Natural killer cell (primary cell): ENCODE results near the gene SH3BP1. TPM values are rescaled to one million over a fixed set of nuclear protein-coding genes. Genes with fewer than 3 reads are reported as not detected.
A peak's percentile ranks its signal among the peaks of the same experiment; 100 is the strongest.

Source experiments
- ATAC-seq, 3 donors: fragments of 150-1000 bp in 2 of 3; fragments of 200-7000 bp in 1 of 3; cut with Tn5 transposase; 1 replicate in 1 of 3; 2 replicates in 2 of 3; pipeline ENCODE4 v1.10.0; 2021; ENCODE audit warnings: mild to moderate bottlenecking in 2 of 3, moderate library complexity in 2 of 3
- DNase-seq, 2 donors: peaks; one replicate each; pipeline versions ENCODE4 v3.0.0 to v3.0.0-alpha.2; 2013 to 2021; ENCODE audit warnings: mixed read lengths in 1 of 2
- H3K27ac ChIP-seq: one replicate; pipeline ENCODE4 v1.5.1; 2013; ENCODE audit warnings: mild to moderate bottlenecking, low read length
- H3K27me3 ChIP-seq: one replicate; pipeline ENCODE4 v1.6.1; 2013; ENCODE audit warnings: low read length; ENCODE audit not compliant: control insufficient read depth, insufficient read depth
- H3K36me3 ChIP-seq: one replicate; pipeline ENCODE4 v1.6.1; 2013; ENCODE audit warnings: low read length; ENCODE audit not compliant: control insufficient read depth, insufficient read depth
- H3K4me1 ChIP-seq: one replicate; pipeline ENCODE4 v1.6.1; 2013; ENCODE audit warnings: low read length; ENCODE audit not compliant: control insufficient read depth, insufficient read depth
- H3K4me3 ChIP-seq: one replicate; pipeline ENCODE4 v1.5.1; 2013; ENCODE audit warnings: low read length
- H3K9me3 ChIP-seq: one replicate; pipeline ENCODE4 v1.6.1; 2013; ENCODE audit warnings: low read length; ENCODE audit not compliant: control insufficient read depth, insufficient read depth
- H3K27ac Mint-ChIP-seq, 2 donors: one replicate each; pipeline ENCODE4 v1.8.0; 2022; ENCODE audit warnings: mild to moderate bottlenecking in 2 of 2, mixed read lengths in 2 of 2, moderate library complexity in 1 of 2
- H3K27me3 Mint-ChIP-seq, 2 donors: one replicate each; pipeline ENCODE4 v1.8.0; 2022; ENCODE audit warnings: low read depth in 2 of 2, mixed read lengths in 2 of 2
- H3K36me3 Mint-ChIP-seq: one replicate; pipeline ENCODE4 v1.8.0; 2022; ENCODE audit warnings: mixed read lengths
- H3K4me1 Mint-ChIP-seq, 2 donors: one replicate each; pipeline ENCODE4 v1.8.0; 2022; ENCODE audit warnings: mixed read lengths in 2 of 2
- H3K4me3 Mint-ChIP-seq: one replicate; pipeline ENCODE4 v1.8.0; 2022; ENCODE audit warnings: mild to moderate bottlenecking, moderate library complexity, mixed read lengths
- H3K9me3 Mint-ChIP-seq, 2 donors: one replicate each; pipeline ENCODE4 v1.8.0; 2022; ENCODE audit warnings: mixed read lengths in 2 of 2
- WGBS: methylation state at CpG from one replicate; pipeline ENCODE4 v1.1.7; 2013; ENCODE audit warnings: missing lambda C conversion rate; ENCODE audit not compliant: insufficient coverage; 5-methylcytosine and 5-hydroxymethylcytosine counted together
- intact Hi-C: fragments of 100-400 bp; cut with micrococcal nuclease; formaldehyde crosslinking; loops from one replicate; pipeline ENCODE4 v1.14.2; 2022
- total RNA-seq, 4 donors: library from RNA; stranded (reverse); fragments of 120-200 nt in 1 of 4; gene quantifications; one replicate each; pipeline versions ENCODE4 v1.2.3 to v1.2.4, GENCODE V29; 2013 to 2022
- TF ChIP-seq, protein P1 (sequence below): fragments of 200-600 bp; IDR thresholded peaks from one replicate; pipeline ENCODE4 v1.8.0; 2022; ENCODE audit warnings: antibody characterized with exemption

SH3BP1 gene
- total RNA-seq, 3 donors from 2014 or later (not counting 1 experiment from before 2014, with no cell fraction given), result 163 to 189 (median 163) TPM

DNA sequence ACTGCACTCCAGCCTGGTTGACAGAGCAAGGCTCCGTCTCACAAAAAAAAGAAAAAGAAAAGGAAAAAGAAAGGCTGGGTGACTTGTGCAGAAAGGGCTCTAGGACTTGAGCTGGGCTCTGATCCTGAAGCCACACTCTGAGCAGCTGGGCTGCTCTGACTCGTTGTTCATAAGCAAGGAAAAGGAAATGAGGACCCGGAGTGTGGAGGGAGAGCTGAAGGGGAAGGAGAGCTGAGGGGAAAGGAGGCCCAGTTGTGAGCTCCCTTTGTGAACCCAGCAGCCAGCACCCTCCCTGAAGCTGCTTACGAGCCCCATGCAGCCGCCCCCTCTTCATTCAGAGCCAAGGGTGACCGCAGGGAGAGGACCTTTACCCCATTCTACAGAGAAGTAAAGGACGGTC is 12.3 kb upstream of the SH3BP1 start:
- WGBS, result 17% methylated on average over 6 of the region's 7 CpGs
- peaks cover 38 to 71% of the 10 kb centered on the region in 2 donors for H3K4me1 Mint-ChIP-seq
- peaks cover 90% of the 10 kb centered on the region for H3K4me1 ChIP-seq
- peak overlapping the region; percentile 74 for H3K4me3 Mint-ChIP-seq
- DNase-seq, result no peak
- TF ChIP-seq, protein P1, sequence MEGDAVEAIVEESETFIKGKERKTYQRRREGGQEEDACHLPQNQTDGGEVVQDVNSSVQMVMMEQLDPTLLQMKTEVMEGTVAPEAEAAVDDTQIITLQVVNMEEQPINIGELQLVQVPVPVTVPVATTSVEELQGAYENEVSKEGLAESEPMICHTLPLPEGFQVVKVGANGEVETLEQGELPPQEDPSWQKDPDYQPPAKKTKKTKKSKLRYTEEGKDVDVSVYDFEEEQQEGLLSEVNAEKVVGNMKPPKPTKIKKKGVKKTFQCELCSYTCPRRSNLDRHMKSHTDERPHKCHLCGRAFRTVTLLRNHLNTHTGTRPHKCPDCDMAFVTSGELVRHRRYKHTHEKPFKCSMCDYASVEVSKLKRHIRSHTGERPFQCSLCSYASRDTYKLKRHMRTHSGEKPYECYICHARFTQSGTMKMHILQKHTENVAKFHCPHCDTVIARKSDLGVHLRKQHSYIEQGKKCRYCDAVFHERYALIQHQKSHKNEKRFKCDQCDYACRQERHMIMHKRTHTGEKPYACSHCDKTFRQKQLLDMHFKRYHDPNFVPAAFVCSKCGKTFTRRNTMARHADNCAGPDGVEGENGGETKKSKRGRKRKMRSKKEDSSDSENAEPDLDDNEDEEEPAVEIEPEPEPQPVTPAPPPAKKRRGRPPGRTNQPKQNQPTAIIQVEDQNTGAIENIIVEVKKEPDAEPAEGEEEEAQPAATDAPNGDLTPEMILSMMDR, result no peak
- no peaks in the 10 kb centered on the region for H3K27me3 Mint-ChIP-seq
- peaks cover 8% of the 10 kb centered on the region for H3K36me3 ChIP-seq
- H3K27ac ChIP-seq, result peak overlapping the region; percentile 76
- H3K27me3 ChIP-seq, result no peaks in the 10 kb centered on the region
- intact Hi-C loops, result no loop called here
- H3K27ac Mint-ChIP-seq, result peak overlapping the region; percentile 83 to 89
- no peak overlapping the region for H3K4me3 ChIP-seq
- H3K36me3 Mint-ChIP-seq, result no peaks in the 10 kb centered on the region
- no peaks in the 10 kb centered on the region for H3K9me3 Mint-ChIP-seq
- peak in 2 of 3 donors; percentile 2 to 4 for ATAC-seq
- H3K9me3 ChIP-seq, result no peaks in the 10 kb centered on the region

DNA sequence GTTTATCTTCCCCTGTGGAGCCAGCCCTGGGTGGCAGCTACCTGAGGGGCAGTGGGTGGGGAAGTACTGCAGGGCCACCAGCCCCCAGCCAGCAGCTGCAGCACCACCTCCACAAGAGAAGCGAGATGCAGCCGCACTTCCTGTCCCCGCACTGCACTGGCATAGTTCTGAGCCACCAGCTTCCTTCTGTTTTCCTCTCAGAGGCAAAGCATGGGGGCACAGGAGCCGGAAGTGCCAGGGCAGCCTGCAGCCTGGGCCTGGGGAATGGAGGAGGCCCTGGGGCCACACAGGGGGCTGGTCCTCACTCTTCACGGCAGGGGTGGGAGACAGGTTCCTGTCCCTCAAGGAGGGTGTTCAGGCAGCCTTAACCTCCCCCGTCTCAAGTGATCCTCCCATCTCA is 11.9 kb upstream of the SH3BP1 start:
- ATAC-seq (peak; percentile 55 to 69 (median 60)), DNase-seq (peak in 1 of 2 donors; percentile 81)
- H3K4me1 Mint-ChIP-seq, result peaks cover 39 to 75% of the 10 kb centered on the region in 2 donors
- WGBS, result 5% methylated on average over 6 of the region's 6 CpGs
- H3K27me3 ChIP-seq, result no peaks in the 10 kb centered on the region
- no peaks in the 10 kb centered on the region for H3K9me3 ChIP-seq
- no peaks in the 10 kb centered on the region for H3K9me3 Mint-ChIP-seq
- H3K36me3 ChIP-seq, result peaks cover 8% of the 10 kb centered on the region
- peak overlapping the region; percentile 74 for H3K4me3 Mint-ChIP-seq
- H3K27me3 Mint-ChIP-seq, result no peaks in the 10 kb centered on the region
- H3K27ac Mint-ChIP-seq, result peak overlapping the region; percentile 83 to 89
- TF ChIP-seq, protein P1, result no peak
- no peak overlapping the region for H3K4me3 ChIP-seq
- H3K36me3 Mint-ChIP-seq, result no peaks in the 10 kb centered on the region
- H3K4me1 ChIP-seq, result peaks cover 94% of the 10 kb centered on the region
- intact Hi-C loops, result no loop called here
- H3K27ac ChIP-seq, result peak overlapping the region; percentile 76

DNA sequence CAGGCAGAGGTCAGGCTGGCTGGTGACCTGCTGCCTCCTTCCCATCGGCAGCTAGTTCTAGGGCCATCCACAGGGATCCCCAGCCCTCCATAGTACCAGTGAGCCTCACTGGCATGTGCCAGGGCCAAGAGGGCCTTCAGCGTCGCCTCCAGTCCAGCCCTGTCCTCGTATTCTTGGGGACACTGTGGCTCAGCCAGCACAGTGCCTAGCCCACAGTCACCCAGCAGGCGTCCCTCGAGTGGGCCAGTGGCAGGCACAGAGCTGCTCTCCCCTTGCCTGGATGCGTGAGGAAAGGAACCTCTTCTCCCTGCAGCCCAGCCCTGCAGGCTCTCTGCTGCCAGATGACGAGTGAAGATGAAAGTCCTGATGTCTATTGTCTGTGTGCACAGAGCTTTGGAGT is 10.6 kb upstream of the SH3BP1 start:
- no peaks in the 10 kb centered on the region for H3K27me3 ChIP-seq
- no peaks in the 10 kb centered on the region for H3K27me3 Mint-ChIP-seq
- no peaks in the 10 kb centered on the region for H3K9me3 Mint-ChIP-seq
- H3K27ac Mint-ChIP-seq, result peak overlapping the region; percentile 83 to 89
- TF ChIP-seq, protein P1, result no peak
- H3K4me3 ChIP-seq, result no peak overlapping the region
- intact Hi-C loops, result no loop called here
- DNase-seq, result no peak
- H3K36me3 ChIP-seq, result peaks cover 8% of the 10 kb centered on the region
- H3K4me1 ChIP-seq, result peaks cover 98% of the 10 kb centered on the region
- no peak for ATAC-seq
- peak overlapping the region; percentile 13 for H3K4me3 Mint-ChIP-seq
- H3K27ac ChIP-seq, result peak overlapping the region; percentile 76
- WGBS, result 89% methylated on average over 8 of the region's 8 CpGs
- peaks cover 44 to 84% of the 10 kb centered on the region in 2 donors for H3K4me1 Mint-ChIP-seq
- H3K9me3 ChIP-seq, result no peaks in the 10 kb centered on the region
- no peaks in the 10 kb centered on the region for H3K36me3 Mint-ChIP-seq

DNA sequence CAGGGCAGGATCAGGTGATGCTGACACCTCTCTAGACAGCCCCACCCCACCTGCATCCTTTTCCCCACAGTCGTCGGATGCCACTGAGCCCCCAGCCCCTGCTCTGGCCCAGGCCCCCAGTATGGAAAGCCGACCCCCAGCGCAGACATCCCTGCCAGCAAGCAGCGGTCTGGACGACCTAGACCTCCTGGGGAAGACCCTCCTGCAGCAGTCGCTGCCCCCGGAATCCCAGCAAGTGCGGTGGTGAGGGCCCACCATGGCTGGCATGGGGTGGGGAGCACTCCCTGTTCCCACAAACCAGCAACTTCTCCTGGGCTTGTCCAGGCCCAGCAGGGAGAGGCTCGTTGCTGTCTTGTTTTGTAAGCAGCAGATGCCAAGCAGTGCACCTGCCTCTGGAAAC is 9.5 kb upstream of the SH3BP1 start:
- 82% methylated on average over 10 of the region's 10 CpGs for WGBS
- intact Hi-C loops, result loop anchor here (10.0 kb wide), 1 partner anchor 215 kb away; the partner anchor contains the start of genes ANKRD54 and EIF3L
- H3K27ac Mint-ChIP-seq, result peak overlapping the region in 1 of 2 donors; percentile 83

More for the DNA sequence above, 9.5 kb upstream of the SH3BP1 start:
- peaks cover 54 to 87% of the 10 kb centered on the region in 2 donors for H3K4me1 Mint-ChIP-seq
- DNase-seq (no peak), ATAC-seq (no peak)
- TF ChIP-seq, protein P1, result no peak
- no peak overlapping the region for H3K4me3 Mint-ChIP-seq
- no peaks in the 10 kb centered on the region for H3K36me3 Mint-ChIP-seq
- peaks cover 99% of the 10 kb centered on the region for H3K4me1 ChIP-seq
- H3K27me3 ChIP-seq, result no peaks in the 10 kb centered on the region
- no peaks in the 10 kb centered on the region for H3K9me3 Mint-ChIP-seq
- no peaks in the 10 kb centered on the region for H3K27me3 Mint-ChIP-seq
- peaks cover 8% of the 10 kb centered on the region for H3K36me3 ChIP-seq
- no peaks in the 10 kb centered on the region for H3K9me3 ChIP-seq
- H3K4me3 ChIP-seq, result no peak overlapping the region
- peak overlapping the region; percentile 11 for H3K27ac ChIP-seq
